Measurements from ENCODE around the gene FDPS.

Gene FDPS

DNA sequence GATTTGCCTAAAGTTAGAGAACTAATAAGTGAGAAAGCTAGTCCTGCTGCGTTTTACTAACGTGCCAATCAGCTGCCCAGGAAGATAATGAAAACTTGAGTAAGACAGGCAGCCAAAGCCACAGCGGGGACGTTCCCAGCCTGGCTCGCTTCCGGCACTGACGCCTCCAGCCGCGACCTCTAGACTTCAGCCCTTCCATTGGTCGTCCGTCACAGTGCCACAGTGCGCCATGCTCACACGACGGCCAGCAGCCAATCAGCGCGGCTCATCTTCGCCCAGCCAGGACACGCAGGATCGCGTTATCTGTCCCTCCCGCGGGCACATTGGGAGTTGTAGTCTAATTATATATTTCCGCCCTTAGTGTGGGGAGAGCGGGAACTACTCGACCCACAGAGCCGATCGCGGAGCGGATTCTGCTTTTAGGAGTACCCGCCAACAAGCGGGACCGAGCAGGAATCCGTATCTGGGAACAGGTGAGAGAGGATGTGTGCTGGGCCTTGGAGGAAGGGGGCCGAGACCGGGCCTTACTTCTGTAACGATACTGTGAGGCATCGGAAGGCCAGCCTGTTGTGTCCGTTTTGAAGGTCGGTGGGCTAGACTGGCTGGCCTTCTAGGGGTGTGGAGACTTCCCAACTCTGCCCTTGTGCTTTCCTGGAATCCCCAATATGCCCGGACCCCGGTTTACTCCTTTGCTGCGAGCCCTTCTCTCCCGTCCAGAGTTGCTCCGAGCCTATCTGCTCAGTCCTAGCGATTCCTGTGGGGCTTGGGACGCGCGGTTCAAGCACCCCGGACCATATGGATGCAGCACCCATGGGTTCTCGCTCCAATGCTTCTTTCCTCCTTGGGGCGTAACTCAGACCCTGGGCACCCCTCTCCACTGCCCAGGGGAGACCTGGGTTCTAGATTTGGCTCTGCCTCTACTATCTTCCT lies at the start of gene FDPS:
FDPS (plus strand) TSS at position 374 of the 930 bp plus-strand sequence. CDS start 924 bp downstream, outside the sequence.
- DNase-seq: peak; percentile 98

DNA sequence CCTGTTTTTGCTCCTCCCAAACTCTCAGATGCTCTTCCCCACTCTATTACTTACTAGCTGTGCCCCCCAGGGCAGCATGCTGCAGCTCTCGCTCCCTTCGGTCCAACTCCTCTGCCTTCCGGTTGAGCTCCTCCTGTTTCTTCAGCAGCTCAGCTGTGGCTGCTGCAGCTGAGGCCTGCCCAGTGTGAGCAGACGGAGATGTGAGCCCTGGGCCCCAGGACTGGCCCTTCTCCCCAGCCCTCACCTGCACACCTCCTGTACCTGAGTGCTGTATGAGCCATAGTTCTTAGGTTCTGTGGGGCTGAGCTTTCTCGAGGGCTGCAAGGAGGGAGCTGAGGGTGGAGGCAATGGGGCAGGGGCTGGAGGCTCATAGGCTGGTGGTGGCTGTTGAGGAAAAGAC lies 48.4 kb upstream of the FDPS start:
- DNase-seq: no peak

DNA sequence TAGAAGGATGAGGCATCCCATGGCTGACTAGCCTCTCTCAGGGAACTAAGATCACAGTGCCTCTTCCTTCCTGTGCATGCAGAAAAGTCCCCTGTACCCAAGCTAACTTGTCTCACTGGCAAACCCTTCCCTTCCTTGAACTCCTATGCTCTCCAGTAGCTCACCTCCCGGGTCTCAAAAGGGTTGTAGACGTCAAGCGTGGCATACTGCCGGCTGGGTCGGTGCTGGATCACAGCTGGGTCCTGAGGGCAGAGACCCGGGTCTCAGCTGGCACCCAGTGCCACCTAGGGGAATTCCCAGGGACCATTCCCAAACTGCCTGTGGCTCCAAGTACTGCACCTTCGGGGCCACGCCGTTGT lies 47.2 kb upstream of the FDPS start:
- peak; percentile 48 for DNase-seq

DNA sequence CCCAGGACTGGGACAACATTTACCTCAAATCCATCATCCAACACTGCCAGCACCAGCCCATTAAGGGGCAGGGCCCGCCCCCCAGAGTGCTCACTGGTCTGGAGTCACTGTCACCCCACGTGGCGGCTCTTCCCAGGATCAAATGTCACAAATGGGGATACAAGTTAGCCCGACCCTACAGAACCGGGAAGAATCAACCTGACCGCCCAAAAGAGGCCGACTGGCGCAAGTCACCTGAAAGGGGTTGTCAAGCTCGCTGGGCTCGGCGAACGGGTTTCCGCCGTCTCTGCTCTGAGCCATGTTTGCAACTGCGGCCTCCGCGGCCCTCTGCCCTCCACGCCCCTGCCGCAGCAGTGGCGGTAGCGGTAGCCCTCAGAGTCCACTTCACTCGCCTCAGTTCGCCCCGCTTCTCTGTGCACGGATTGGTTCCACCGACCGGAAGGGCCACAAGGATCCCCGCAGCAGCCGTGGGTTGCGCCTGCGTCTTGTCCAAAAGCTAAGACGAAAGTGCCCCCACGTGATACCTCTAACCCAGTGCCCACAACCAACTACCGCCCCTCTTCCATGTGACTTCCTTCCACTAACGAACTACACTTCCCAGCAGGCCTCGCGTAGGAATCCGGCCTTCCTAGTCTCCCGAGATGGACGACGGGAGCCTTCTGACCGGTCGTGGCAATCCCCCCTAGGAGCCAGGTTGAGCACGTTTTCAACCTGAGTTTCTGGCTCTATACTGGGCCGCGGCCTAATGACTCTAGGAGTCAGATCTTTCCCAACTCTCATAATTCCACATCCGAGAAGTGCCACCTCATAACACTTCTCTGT lies 46.6 kb upstream of the FDPS start, which contains the start of gene SCAMP3:
SCAMP3 (minus strand) TSS at position 509 of the 822 bp plus-strand sequence; CDS start at position 300, 209 bp downstream.
- DNase-seq: peak; percentile 97

DNA sequence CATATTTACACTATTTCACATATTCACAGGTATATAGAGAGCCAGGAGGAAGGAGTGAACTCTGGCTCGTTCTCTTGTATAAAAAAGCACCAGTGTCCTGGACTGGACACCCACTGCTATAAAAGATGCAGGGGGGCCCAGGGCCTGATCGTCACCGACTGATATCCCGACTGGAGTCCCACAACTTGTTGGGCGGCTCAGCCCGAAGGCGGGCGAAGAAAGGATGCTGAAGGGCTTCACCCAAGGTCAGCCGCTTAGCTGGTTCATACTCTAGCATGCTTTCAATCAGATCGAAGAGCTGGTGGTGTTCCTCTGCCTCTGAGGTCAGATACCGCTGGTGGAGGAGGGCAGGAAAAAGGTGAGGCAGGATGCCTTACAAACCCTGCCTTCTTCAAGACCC lies 45.6 kb upstream of the FDPS start:
- no peak for DNase-seq

DNA sequence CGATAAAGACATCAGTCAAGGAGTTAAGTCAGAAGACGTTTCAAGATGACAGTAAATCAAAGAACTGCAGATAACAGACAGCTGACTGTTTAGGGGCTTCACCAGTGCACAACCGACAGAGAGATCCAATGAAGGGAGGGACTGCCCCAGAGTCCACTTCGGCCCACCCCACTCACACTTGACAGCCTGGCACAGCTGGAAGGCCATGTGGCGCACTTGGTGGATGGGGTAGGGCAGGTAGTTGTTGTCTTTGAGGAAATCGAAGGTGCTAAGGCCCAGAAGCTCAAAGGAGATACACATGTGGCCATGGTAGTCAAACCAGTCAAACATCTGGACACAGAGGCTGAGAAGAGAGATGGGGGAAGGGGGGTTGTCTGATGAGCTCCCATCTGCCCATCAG lies 42.1 kb upstream of the FDPS start:
- DNase-seq: no peak

DNA sequence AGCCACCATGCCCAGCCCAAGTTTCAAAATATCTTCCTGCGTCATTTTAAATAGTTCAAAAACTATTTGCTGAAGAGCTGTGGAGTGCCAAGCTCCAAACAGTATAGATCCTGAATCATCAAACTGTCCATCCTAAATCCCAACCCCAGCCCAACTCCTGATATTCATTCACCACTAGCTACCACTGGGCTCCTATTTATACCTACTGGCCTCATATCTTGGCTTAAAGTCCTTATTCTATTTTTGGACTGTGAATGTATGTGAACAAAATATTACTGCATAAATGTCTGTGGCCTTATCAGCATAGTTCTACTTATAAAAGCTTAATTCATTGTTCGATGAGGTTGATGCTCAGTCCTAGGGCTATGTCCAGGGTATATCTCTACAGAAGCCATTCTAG lies 41.3 kb upstream of the FDPS start:
- no peak for DNase-seq

DNA sequence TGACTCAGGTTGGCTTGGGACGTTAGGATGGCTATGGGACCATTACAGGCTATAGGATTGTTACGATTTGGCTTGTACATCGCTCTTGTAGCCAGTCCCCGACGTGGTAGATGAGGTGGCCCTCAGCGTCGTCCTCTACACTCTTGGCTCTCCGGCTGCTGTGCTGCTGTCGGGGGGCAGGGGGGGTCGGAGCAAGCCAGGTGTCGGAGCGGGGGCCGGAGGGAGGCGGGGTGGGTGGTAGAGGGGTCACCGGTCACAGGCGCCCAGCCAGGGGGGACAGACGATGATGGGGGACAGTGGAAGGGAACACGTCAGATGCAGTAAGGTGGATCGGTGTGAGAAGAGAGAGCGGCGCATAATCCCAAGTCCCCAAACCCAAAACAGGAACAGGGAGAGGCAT lies 40.0 kb upstream of the FDPS start:
- no peak for DNase-seq

DNA sequence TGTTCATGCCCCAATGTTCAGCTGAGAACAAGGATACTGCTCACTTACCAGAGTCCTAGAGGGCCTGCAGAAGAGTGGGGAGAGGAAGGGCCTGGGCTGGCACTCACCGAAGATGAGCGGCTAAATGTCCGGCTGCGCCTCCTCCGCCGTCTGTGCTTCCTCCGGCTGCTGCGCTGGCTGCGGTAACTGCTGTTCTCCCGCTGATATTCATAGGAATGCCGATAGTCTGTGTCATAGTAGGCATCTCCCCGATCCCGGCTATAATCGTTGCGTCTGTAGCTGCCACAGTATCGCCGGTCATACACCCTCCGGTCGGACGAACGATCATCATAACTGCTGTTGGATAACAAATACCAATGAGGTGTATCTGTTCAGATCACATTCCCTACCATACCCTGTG lies 39.3 kb upstream of the FDPS start:
- no peak for DNase-seq

DNA sequence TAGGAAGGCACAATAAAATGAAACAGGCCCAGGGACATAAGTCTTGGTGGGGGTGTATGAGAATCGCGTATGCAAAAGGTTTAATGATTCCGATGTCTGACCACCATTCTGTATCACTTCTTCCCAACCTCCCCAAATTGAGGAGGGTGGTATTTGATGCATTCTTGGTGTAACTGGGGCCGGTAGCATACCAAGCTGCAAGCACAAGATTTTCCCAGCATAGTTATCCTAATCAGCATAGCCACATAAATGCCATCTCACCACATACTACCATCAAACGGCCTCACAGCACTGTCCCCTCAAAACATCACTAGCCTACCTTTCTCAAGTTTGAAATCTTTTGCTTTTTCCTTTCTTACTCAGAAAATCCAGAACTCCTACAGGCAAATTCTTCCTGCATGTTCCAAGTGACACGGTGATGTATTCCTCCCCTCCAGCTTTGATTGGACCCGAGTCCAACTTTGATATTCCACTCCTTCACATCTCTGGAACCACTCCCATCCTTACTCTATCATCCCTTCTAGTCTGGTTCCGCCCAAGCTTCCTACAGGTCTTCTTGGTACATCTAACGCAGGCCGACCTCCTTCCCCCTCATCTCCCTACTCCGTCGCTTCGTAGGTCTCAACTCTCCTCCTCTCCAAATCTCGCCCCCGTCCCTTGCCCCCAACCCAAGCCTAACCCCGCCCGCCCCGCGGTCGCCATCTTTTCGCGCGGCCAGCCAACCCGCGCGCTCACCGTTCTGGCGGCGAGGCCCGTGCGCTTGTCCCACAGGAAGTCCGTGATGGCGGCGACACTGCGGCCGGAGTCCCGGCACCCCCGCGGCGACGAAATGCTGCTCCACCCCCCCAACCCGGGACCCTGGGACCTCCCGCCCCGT lies 36.0 kb upstream of the FDPS start:
- peak; percentile 77 for DNase-seq

DNA sequence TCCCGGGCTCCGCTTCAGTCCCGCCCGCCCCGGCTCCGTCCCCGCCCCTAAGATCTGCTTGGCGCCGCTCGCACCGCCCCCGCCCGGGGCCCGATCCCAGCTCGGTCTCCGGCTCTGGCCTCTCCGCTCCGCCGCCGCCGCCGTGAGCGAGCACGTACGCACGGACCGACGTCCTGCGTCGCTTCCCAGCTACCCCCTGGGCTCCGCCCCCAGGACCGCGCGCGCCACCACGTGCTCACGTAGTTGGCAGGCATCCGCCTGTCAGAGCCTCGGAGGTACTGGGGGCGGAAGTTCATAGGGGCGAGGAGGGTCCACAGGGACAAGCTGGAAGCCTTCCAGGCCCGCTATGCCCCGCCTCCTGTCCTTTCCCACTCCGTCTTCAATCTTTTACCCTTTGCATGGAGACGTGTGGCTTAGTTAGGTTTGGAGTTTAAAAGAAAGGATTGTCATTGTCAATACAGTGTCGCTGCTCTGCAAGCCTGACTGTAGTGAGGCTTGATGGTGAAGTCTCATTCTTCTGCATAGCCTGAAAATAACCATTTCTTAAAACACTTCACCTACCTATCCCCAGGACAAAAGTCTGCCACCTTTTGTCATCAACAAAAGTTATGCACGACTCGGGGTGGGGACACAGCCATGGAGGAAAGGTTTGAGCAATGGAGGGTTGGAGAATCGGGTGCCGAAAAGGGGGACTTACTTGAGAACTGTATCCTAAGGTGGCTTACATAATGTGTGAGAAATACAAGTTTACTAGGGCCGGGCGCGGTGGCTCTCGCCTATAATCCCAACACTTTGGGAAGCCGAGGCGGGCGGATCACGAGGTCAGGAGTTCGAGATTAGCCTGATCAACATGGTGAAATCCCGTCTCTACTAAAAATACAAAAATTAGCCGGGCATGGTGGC lies 35.1 kb upstream of the FDPS start, which contains the start of gene CLK2:
CLK2 (minus strand) TSS at position 162 of the 903 bp plus-strand sequence. CDS start 2,527 bp downstream, outside the sequence.
- DNase-seq: peak; percentile 90

DNA sequence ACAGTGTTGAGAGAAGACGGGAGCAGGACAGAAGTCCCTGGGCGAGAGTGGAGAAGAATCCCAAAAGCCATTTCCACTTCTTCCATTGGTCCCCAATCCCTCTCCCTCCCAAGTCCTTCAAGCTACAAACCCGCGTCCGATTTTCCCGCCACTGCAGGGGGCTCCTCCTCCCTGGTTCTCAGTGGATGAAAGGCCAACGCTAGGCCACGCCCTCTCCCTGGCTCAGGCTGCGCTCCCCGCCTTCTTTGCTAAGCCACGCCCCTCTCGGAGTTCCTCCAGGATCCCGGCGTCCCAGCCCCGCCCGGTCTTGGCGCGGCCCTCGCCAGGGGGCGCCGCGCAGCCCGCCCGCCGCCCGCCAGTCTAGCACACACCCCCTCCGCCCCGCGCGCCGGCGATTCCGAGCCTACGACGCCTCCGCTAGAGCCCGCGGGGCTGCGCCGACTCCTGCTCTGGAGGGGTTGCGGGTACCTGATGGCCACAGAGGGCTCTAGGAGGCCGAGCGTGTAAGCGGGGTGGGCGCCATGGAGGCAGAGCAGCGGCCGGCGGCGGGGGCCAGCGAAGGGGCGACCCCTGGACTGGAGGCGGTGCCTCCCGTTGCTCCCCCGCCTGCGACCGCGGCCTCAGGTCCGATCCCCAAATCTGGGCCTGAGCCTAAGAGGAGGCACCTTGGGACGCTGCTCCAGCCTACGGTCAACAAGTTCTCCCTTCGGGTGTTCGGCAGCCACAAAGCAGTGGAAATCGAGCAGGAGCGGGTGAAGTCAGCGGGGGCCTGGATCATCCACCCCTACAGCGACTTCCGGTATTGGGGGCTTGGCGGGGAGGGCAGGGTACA lies 31.4 kb upstream of the FDPS start, which contains the start of gene HCN3:
HCN3 (plus strand) TSS at position 394 of the 832 bp plus-strand sequence; CDS start at position 522, 128 bp downstream.
- peak; percentile 99 for DNase-seq

DNA sequence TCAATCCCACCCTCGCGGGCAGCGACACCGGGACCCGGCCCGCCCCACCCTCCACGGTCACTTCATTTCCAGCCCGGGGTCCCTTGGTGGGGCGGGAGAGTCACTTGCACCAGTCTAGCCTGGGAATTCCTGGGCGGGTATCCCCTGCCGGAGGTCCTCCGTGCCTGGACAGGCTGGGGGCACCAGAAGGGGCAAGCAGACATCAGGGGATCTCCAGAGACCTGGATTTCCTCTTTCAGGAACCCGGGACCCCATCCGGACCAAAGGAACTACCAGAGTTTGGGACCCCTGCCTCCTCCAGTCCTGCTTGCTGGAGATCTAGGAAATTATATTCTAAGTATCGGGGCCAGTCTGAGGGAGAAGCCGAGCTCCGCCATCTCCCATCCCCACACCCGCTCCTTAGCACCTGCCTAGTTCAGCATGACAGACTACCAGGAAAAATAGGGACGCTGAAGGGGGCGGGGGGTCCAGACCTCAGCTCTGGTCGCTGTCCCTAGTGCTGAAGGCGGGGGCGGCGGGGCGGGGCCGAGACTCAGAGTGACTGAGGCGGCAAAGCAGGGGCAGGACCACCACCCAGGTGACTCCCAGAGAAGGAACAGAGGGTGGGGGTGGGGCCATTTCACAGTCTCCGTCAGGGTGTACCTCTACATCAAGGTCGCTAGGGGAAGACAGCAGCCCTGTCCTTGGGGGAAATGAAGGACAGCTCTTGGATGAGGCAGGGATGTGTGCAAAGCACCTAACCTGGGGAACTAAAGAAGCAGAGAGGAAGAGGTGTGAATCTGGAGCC lies 30.6 kb upstream of the FDPS start:
- DNase-seq: peak; percentile 68

DNA sequence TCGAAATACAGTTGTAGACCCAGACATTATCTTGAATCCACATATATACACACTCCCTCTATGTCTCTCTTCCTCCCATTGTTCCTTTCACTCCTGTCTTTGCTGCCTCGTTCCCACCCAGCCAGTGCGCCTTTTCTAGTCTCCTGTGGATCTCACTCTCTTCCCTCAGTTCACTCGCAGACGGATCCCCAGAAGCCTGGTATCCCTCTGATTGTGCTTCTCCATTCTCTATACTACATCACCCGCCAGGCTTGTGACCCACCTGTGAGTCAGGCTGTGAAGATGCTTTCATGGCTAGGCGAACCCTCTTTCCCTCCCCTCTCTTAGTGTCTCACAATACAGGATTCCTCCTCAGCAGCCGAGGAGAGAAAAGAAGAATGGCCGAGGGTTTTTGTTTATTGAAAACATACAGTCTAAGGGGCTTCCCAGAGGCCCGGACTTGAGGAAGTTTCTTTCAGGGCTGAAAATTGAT lies 29.9 kb upstream of the FDPS start:
- no peak for DNase-seq

DNA sequence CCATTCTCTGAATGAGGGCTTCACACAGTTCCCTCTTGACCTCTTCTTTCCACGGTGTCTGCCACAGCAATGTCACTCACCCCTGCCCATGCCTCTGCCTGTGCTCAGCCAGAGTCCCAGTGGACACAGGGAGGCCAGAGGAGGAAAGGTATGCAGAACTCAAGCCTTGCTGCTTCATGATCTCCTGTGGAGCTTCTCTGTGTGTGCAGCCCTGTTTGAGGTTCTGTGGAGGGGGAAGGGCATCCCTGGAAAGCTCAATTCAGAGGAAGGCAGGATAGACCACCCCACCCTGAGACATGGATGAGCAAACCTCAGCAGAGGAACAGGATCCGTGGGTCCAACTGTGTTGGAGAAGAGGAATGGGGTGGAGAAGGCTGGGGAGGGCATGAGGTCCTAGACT lies 29.4 kb upstream of the FDPS start:
- DNase-seq: no peak

DNA sequence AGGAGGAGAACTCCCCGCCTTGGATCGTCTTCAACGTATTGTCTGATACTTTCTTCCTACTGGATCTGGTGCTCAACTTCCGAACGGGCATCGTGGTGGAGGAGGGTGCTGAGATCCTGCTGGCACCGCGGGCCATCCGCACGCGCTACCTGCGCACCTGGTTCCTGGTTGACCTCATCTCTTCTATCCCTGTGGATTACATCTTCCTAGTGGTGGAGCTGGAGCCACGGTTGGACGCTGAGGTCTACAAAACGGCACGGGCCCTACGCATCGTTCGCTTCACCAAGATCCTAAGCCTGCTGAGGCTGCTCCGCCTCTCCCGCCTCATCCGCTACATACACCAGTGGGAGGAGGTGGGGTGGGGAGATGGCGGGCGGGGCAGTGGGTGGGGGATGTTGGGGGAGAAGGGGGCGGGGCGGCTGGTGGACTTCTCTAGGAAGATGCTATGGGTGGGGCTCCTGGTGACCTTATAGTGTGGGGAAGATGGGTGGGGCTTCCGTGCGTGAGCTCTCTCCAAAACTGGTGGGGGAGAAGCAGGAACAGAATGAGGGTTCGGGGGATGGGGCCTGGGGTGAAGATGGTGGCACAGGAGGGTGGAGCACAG lies 26.1 kb upstream of the FDPS start:
- DNase-seq: no peak

DNA sequence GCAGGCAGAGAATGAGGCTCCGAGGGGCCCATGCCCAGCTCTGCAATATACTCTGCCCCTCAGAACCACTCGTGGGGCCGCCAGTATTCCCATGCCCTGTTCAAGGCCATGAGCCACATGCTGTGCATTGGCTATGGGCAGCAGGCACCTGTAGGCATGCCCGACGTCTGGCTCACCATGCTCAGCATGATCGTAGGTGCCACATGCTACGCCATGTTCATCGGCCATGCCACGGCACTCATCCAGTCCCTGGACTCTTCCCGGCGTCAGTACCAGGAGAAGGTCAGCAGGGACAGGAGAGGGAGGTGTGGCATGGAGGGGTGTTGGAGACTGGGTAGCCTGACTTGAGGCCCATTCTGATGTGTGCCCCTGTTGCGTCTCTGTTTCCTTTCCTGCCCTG lies 24.2 kb upstream of the FDPS start:
- no peak for DNase-seq

DNA sequence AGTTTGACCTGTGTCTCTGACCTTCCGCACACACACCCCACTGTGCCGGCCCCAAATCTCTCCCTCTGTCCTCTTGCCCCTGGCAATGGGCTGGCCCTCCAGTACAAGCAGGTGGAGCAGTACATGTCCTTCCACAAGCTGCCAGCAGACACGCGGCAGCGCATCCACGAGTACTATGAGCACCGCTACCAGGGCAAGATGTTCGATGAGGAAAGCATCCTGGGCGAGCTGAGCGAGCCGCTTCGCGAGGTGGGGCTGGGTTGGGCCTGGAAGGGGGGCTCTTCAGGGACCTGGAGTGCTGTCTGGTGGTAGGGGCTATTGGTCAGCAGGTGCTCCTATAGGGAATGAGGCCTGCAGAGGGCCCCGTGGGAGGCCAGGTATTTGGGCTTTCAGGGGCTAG lies 23.6 kb upstream of the FDPS start:
- no peak for DNase-seq

DNA sequence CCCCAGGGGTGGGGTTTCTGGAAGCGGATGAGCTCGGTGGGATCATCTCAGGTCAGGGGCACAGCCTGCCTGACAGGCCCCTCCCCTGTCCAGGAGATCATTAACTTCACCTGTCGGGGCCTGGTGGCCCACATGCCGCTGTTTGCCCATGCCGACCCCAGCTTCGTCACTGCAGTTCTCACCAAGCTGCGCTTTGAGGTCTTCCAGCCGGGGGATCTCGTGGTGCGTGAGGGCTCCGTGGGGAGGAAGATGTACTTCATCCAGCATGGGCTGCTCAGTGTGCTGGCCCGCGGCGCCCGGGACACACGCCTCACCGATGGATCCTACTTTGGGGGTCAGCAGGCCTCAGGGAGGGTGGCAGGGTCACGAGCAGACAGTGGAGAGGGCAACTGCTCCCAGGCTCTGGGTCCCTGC lies 23.0 kb upstream of the FDPS start:
- no peak for DNase-seq
